ENCODE data around the gene EFHC1.

Gene EFHC1

DNA sequence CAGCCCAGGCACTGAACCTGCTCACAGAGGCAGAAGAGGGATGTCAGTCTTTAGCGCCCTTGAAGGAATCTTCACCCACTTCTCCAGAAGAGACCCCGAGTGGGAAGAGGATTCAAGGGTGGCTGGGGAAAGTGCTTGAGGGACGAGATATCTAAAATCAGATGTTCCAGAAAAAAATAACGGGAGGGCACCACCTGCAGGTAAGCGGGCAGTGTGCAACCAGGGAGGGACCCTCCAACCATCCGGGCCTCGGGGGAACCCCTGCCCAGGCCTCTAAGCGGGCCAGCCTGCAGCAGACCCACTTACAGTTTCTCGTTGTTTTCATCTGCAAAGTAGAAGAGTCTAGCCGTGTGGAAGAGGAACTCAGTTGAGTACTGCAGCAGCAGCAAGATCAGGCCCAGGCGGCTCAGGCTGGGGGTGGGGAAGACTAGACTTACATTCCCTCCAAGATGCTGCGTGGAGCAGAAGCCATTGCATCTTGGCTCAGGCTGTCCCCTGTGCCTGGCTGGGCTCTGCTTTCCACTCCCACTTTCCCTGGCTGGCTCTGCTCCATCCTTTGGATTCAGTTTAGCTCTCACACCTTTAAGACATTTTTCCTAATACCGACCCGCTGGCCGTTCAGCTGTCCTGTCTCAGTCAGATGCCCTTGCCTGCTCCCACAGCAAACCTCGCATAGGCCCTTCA lies 85.7 kb downstream of the EFHC1 start:
- no peak for DNase-seq

GRCh38 chr6:52506476-52506875 lies 86.3 kb downstream of the EFHC1 start:
- no peak for DNase-seq

GRCh38 chr6:52507557-52508260 lies 87.6 kb downstream of the EFHC1 start:
- no peak for DNase-seq

DNA sequence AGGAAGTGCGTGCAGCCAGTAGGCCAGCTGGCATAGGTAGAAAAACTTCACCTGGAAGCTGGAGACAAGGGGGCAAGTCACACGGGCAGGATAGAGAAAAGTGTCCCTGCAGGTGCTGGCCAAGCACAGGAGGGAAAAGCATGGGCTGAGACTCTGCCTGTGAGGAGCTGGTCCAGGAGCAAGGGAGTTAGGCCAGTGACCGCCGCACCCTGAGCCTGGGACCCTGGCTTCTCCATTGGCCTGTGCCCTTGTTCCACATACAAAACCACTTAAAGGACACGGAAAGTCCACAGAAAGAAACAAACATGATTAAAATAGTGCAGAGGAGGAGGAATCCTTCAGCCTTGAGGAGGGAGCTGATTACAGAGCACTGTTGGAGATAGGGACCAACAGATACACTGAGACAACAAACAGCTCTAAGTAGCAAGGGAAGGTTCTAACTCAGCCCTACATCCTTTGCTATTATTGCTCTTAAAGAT lies 88.2 kb downstream of the EFHC1 start:
- DNase-seq = no peak

DNA sequence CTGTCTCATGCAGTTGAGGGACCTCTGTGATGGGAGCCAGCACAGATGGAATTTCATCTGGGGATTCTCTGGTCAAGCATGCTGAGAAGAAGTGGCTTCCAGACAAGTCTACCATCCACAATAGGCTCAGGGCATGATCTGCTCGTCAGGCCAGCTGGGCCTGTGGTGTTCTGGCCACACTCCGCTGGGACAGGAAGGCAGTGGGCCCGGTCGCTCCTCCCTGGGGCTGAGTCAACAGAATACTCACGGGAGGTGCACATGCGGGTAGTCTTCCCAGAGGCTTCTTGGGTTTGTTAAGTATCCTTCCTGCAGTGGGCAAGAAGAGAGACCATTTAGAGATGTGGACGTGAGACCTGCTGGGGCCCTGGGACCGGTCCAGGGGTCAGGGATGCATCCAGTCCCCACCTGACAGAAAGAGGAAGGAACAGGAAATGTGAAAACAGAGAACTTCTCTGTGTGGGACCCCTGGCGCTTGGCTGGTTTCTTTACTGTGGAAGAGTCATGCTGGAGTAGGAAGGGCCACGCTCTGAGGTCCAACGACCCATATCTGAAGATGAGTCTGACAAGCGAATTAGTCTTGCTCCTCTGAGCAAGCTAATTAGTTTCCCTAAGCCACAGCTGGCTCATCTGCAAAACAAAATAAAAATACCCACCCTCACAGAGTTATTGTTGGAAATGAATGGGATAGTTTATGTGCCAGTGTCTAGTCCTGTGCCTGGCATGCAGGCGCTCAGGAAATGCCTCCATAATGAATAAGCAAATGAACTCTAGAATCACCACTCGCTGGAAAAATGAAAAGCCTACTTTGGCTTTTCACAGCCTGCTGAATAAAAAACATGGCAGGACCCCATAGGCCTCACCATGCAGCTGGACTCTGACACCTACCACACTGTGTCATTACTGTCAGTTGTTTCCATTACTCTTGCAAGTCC lies 89.4 kb downstream of the EFHC1 start:
- DNase-seq = no peak

DNA sequence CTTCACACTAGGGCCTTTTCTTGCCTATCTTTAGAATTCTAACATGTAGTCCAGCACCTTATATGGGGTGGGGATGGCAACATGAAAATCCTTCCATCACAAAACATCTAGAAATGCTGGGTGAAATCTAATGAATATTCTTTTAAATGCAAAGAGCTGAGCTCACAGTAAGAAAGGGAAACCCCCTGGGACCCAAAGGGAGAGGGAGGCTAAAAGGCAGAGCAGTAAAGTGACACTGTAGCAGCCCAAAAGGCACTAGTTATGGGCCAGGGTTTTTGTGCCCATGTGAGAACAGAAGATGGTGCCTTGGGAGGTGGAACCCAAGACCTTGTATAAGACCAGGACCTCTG lies 90.0 kb downstream of the EFHC1 start:
- no peak for DNase-seq

DNA sequence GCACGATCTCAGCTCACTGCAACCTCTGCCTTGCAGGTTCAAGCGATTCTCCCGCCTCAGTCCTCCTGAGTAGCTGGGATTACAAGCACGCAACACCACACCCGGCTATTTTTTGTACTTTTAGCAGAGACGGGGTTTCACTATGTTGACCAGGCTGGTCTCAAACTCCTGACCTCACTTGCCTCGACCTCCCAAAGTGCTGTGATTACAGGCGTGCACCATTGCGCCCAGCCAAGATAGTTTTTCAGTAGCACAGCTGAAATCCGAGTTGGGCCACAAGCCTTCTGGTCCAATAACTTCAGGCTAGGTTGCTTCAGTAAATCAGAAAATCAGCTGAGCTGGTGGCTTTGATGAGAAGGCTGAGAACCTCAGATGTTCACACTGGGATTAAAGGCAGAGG lies 91.0 kb downstream of the EFHC1 start:
- DNase-seq = no peak

GRCh38 chr6:52511572-52512151 lies 91.5 kb downstream of the EFHC1 start:
- DNase-seq = no peak

DNA sequence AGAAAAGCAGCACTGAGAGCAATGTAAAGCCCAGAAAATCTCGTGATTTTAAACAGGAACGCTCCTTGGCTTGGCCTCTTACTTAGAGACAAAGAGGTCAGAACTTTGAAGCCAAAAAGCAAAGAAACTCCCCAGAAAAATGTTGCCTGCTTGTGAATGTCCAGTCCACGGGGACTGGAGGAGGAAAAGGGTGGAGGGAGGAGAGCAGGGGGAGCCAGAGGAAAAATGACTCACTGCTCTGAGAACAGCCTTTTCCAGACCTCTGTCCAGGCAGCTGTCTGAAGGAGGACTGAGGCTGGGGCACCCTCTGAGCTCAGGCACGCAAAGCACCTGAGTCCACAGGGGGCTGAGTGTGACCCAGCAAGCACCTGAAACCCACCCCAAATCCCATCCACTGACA lies 92.1 kb downstream of the EFHC1 start:
- no peak for DNase-seq

DNA sequence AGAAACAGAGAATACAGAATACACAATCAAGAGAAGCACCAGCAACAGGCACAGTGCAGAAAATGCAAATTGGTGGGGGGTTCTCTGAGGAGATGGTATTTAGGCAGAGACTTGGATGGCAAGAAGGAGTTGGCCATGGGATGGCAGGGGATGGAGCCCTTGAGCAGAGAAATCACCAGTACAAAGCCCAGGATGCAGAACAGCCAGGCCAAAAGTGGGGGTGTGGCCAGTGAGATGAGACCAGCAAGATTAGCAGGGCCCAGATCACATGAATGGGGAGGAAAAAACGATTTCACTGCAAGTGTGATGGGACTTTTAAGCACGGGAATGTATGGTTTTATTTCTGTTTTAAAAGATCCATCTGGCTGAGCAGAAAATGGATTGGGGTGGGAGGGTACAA lies 93.3 kb downstream of the EFHC1 start:
- DNase-seq = no peak

GRCh38 chr6:52513896-52514295 lies 93.8 kb downstream of the EFHC1 start:
- DNase-seq = no peak

- DNase-seq = no peak
Measured at GRCh38 chr6:52514514-52514913, 94.4 kb downstream of the EFHC1 start.

- no peak for DNase-seq
Measured at GRCh38 chr6:52515219-52515960, 95.2 kb downstream of the EFHC1 start.

GRCh38 chr6:52516269-52516668 lies 96.1 kb downstream of the EFHC1 start:
- DNase-seq = no peak

GRCh38 chr6:52516943-52517342 lies 96.8 kb downstream of the EFHC1 start:
- DNase-seq = no peak

DNA sequence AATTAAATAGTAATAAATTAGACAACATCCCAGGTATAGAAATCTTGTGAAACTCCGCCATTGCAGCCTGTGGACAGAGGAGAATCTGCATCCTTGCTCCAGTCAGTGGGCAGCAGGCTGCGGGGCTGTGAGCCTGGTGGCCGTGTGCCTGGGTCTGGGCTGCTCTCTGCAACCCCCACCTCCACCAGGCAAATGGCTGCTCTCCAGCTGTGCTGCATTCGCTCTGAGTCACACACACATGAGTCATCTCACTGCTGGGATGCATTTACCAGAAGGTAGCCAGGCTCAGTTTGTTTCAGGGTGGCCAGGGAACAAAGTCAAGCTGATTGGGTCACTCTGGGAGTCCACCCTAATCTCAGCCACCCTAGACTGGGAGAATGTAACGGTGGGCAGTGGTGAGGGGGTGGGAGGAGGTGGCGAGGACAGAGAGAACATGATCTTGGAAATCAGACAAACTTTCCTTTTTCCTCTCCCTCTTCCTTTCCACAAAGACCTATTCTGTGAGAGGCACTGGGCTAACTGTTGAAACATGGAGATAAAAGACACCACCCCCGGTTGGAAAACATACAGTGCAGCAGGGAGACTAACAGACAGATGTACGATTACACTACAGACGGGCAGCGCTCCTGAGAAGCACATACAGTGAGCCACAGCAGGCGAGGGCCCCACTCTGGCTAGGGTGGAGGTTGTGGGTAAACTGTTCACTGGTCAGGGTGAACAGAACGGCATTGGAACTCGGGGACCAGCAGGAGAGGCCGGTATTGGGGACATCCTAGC lies 97.5 kb downstream of the EFHC1 start:
- peak; percentile 9 for DNase-seq

GRCh38 chr6:52518279-52518945 lies 98.3 kb downstream of the EFHC1 start:
- DNase-seq = no peak

DNA sequence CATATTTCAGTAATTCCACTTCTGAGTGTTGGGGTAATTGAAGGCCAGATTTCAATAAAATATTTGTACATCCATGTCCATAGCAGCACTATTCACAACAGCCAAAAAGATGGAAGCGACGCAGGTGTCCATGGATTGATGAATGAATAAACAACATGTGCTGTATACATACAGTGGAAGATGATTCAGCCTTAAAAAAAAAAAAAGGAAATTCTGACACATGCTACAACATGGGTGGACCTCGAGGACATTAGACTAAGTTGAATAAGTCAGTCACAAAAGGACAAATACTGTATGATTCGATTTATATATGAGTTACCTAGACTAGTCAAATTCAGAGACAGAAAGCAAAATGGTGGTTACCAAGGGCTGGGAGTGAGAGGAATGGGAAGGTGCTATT lies 99.5 kb downstream of the EFHC1 start:
- DNase-seq = no peak

- no peak for DNase-seq
Measured at GRCh38 chr6:52522151-52522626, 102.0 kb downstream of the EFHC1 start.

GRCh38 chr6:52522655-52523054 lies 102.5 kb downstream of the EFHC1 start:
- no peak for DNase-seq
